Fibroblast of the aortic adventitia (primary cell): Measurements from ENCODE around the gene PPP1R13B. TPM values are rescaled to one million over a fixed set of nuclear protein-coding genes. Genes with fewer than 3 reads are reported as not detected.

Experiments
- DNase-seq: peaks from one replicate; pipeline ENCODE4 v3.0.0-alpha.2; 2010; ENCODE audit warnings: low read depth
- H3K4me3 ChIP-seq: 2 replicates; pipeline ENCODE4 v1.5.1; 2011; ENCODE audit warnings: low read depth, mild to moderate bottlenecking, control low read depth, low read length, moderate library complexity
- CTCF ChIP-seq: IDR thresholded peaks from 2 replicates; pipeline ENCODE4 v1.5.1; 2011; ENCODE audit warnings: mild to moderate bottlenecking, low read length, control low read depth, inconsistent platforms; ENCODE audit not compliant: insufficient read depth
- total RNA-seq: library from RNA; depleted of rRNA; stranded (reverse); fragments of >200 nt; gene quantifications from 2 replicates; pipeline ENCODE4 v1.2.3, GENCODE V29; 2012; ENCODE audit warnings: low replicate concordance

PPP1R13B gene
- total RNA-seq, 1 donor, result 1.2 TPM

DNA sequence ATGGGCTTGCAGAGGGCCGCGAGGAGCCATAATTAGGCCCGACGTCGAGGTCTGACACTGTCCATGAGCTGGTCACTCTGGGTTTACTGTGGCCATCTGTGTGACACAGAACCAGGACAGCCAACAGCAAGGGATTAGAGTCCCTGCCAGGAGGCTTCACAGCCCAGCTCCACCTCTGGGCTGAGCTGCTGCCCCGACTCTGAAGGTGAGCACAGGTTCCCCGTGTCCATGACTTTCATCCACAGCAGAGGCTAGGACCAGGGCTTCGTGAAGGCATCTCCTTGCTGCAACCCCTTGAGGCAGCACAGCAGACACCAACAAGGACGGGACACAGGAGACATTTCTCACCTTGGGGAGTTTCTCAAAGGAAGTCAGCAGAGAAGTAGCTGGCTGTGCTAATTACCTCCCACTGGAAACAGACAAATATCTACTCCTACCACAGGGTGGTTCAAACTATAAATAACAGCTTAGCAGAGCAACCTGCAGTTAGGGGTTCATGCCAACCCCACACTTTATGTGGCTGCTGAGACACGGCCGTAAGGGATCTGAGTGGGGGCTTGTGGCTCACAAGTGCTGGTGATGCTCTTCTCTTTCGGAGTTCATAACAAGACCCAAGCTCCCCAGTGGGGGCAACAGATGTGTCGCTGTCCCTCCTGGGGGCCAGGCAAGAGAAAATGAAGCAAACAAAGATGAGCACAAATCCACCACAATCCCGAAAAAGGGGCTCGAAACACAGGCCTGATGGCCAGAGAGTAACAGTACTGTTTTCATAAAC is 102.6 kb downstream of the PPP1R13B start:
- no peak for TF ChIP-seq CTCF
- H3K4me3 ChIP-seq, result no peak overlapping the region
- no peak for DNase-seq

GRCh38 chr14:103743691-103744090 is 103.7 kb downstream of the PPP1R13B start:
- no peak for DNase-seq
- no peak overlapping the region for H3K4me3 ChIP-seq
- no peak for TF ChIP-seq CTCF

GRCh38 chr14:103742499-103743255 is 104.7 kb downstream of the PPP1R13B start:
- no peak for DNase-seq
- no peak for TF ChIP-seq CTCF
- H3K4me3 ChIP-seq, result no peak overlapping the region

DNA sequence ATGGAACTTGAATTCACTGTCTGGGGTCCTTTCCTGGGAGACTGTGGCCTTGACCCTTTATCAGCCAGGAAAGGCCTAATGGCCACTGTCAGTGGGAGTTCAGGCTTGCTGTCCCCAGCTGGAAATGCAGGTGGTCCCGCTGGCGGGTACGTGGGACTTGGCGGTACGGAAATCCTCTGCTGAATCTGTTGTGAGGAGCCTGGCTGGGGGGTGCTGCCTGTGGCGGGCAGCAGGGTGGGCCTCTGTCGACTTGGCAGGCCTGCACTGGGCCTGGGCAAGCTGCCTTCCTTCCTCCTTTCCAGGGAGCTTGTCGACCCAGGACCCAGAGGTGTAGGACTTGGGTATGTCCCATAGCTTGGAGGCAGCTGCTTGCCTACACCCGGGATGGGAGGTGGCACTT is 105.5 kb downstream of the PPP1R13B start:
- H3K4me3 ChIP-seq, result no peak overlapping the region
- no peak for TF ChIP-seq CTCF
- no peak for DNase-seq

- no peak for TF ChIP-seq CTCF
- no peak overlapping the region for H3K4me3 ChIP-seq
- no peak for DNase-seq
Measured at GRCh38 chr14:103740991-103741689, 106.2 kb downstream of the PPP1R13B start.

GRCh38 chr14:103739793-103740501 is 107.4 kb downstream of the PPP1R13B start:
- no peak for DNase-seq
- H3K4me3 ChIP-seq, result no peak overlapping the region
- TF ChIP-seq CTCF, result no peak
